Activated T-helper 1 cell treated with Interleukin-2 at 50 U/mL for 16 hours (primary cell): ENCODE results near the gene TMED5.
"Not testable (repeated sequence)": the region's sequence is repeated elsewhere in the genome, so short reads cannot be mapped to it uniquely, and the experiment has no call there.

Experiments used
- DNase-seq: peaks from one replicate; pipeline ENCODE4 v3.0.0-alpha.2; 2020; ENCODE audit warnings: low read depth

Gene TMED5

GRCh38 chr1:93171549-93172034, 8.6 kb downstream of the TMED5 start:
- DNase-seq = no peak

GRCh38 chr1:93170141-93170678, 10.0 kb downstream of the TMED5 start:
- not testable (repeated sequence) for DNase-seq

GRCh38 chr1:93167006-93167405, 13.2 kb downstream of the TMED5 start:
- DNase-seq = no peak

- DNase-seq = not testable (repeated sequence)
Measured at GRCh38 chr1:93165895-93166294, 14.3 kb downstream of the TMED5 start.

GRCh38 chr1:93164816-93165215, 15.4 kb downstream of the TMED5 start:
- DNase-seq = no peak

- DNase-seq = not testable (repeated sequence)
Measured at GRCh38 chr1:93163314-93163713, 16.9 kb downstream of the TMED5 start.

GRCh38 chr1:93159337-93159736, 20.9 kb downstream of the TMED5 start:
- no peak for DNase-seq

- no peak for DNase-seq
Measured at GRCh38 chr1:93155335-93155734, 24.9 kb downstream of the TMED5 start.

GRCh38 chr1:93154898-93155297, 25.3 kb downstream of the TMED5 start:
- DNase-seq = no peak

- no peak for DNase-seq
Measured at GRCh38 chr1:93152835-93153234, 27.4 kb downstream of the TMED5 start.

GRCh38 chr1:93151474-93151873, 28.7 kb downstream of the TMED5 start:
- DNase-seq = no peak

GRCh38 chr1:93150729-93151128, 29.5 kb downstream of the TMED5 start:
- DNase-seq = no peak

GRCh38 chr1:93148001-93148400, 32.2 kb downstream of the TMED5 start:
- DNase-seq = no peak

GRCh38 chr1:93143769-93144168, 36.4 kb downstream of the TMED5 start:
- no peak for DNase-seq

GRCh38 chr1:93143136-93143535, 37.1 kb downstream of the TMED5 start:
- no peak for DNase-seq

GRCh38 chr1:93142161-93142560, 38.1 kb downstream of the TMED5 start:
- DNase-seq = no peak

- no peak for DNase-seq
Measured at GRCh38 chr1:93140106-93140505, 40.1 kb downstream of the TMED5 start.

- no peak for DNase-seq
Measured at GRCh38 chr1:93137604-93138292, 42.5 kb downstream of the TMED5 start.

- no peak for DNase-seq
Measured at GRCh38 chr1:93136445-93136844, 43.8 kb downstream of the TMED5 start.

- DNase-seq = no peak
Measured at GRCh38 chr1:93132638-93133037, 47.6 kb downstream of the TMED5 start.

- no peak for DNase-seq
Measured at GRCh38 chr1:93129507-93130099, 50.6 kb downstream of the TMED5 start.

- no peak for DNase-seq
Measured at GRCh38 chr1:93124556-93125355, 55.5 kb downstream of the TMED5 start.
